ENCODE measurements around the gene ITGB1BP2. TPM values are rescaled to one million over a fixed set of nuclear protein-coding genes. Genes with fewer than 3 reads are reported as not detected.
"Not testable (repeated sequence)": the region's sequence is repeated elsewhere in the genome, so short reads cannot be mapped to it uniquely, and the experiment has no call there.

Gene ITGB1BP2
- total RNA-seq, 3 donors from 2014 or later = 1.0 to 1.6 TPM; not detected in 1

GRCh38 chrX:71304561-71304960 lies 3.0 kb downstream of the ITGB1BP2 start:
- intact Hi-C loops (cut with DNase I; ENCODE audit: low total_unique reads) = no loop called here
- Histone ChIP-seq H3K4me1 (no peaks in the 10 kb centered on the region), H3K27ac (no peak overlapping the region), H3K36me3 (no peaks in the 10 kb centered on the region), H3K9me3 (no peaks in the 10 kb centered on the region), H3K27me3 (peaks cover 0 to 14% of the 10 kb centered on the region in 2 donors), H3K4me3 (no peak overlapping the region)
- DNase-seq (ENCODE audit: low spot score in 2 of 2) = no peak
- TF ChIP-seq POLR2AphosphoS5 (IDR thresholded peaks at IDR 0.05) (no peak), CTCF (IDR thresholded peaks at IDR 0.05) (no peak), POLR2A (IDR thresholded peaks at IDR 0.05) (no peak)

DNA sequence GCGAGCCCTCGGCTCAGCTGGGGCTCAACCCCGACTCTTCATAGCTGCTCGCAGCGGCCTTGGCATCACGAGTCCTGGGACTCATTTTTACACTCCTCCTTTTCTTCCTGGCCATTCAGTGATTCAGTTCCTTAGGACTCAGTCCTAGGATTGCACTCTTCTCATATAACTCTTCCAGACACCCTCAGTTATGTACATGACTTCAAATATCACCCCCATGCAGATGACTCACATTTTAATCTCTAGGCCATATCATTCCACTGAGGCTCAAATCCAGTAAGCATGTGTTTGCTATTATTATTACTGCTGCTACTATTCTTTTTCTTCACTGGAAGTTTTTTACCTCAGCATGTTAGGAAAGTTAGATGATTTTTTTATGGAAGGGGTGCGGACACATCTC lies 14.4 kb downstream of the ITGB1BP2 start:
- no peaks in the 10 kb centered on the region for H3K36me3 ChIP-seq
- intact Hi-C loops (cut with DNase I; ENCODE audit: low total_unique reads) = no loop called here
- no peaks in the 10 kb centered on the region for H3K4me1 ChIP-seq
- no peak for TF ChIP-seq POLR2A (IDR thresholded peaks at IDR 0.05)
- TF ChIP-seq POLR2AphosphoS5 (IDR thresholded peaks at IDR 0.05) = no peak
- no peak for TF ChIP-seq CTCF (IDR thresholded peaks at IDR 0.05)
- no peaks in the 10 kb centered on the region for H3K27me3 ChIP-seq
- no peaks in the 10 kb centered on the region for H3K9me3 ChIP-seq
- no peak overlapping the region for H3K27ac ChIP-seq
- no peak for DNase-seq (ENCODE audit: low spot score in 2 of 2)
- no peak overlapping the region for H3K4me3 ChIP-seq

GRCh38 chrX:71316959-71317358 lies 15.4 kb downstream of the ITGB1BP2 start:
- H3K27me3 ChIP-seq; H3K9me3 ChIP-seq; H3K27ac ChIP-seq; H3K4me1 ChIP-seq; DNase-seq (ENCODE audit: low spot score in 2 of 2); H3K4me3 ChIP-seq; intact Hi-C loops (cut with DNase I; ENCODE audit: low total_unique reads); H3K36me3 ChIP-seq: not testable (repeated sequence)

DNA sequence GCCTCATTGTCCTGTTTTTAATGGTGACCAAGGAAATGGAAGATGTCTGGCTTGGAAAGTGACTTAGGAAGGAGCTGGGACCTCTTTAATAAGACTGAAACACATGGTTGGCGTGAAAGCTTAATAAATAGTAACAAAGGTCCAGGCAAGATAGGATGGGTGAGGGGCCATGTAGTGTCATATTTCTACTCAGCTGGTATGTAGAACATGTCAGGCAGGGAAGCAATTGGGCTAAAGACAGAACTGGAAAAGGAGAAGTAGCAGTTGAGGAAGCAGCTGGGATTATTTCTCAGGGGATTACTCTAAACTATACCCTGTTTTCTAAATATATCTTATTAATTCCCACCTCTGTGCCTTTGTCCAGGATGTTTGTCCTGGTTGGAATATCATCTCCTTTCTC lies 18.6 kb downstream of the ITGB1BP2 start:
- intact Hi-C loops (cut with DNase I; ENCODE audit: low total_unique reads) = no loop called here
- H3K9me3 ChIP-seq = no peaks in the 10 kb centered on the region
- H3K27me3 ChIP-seq = peaks cover 0 to 5% of the 10 kb centered on the region in 2 donors
- H3K36me3 ChIP-seq = no peaks in the 10 kb centered on the region
- H3K4me1 ChIP-seq = no peaks in the 10 kb centered on the region
- TF ChIP-seq POLR2A (IDR thresholded peaks at IDR 0.05) (no peak), CTCF (IDR thresholded peaks at IDR 0.05) (no peak), POLR2AphosphoS5 (IDR thresholded peaks at IDR 0.05) (no peak)
- H3K27ac ChIP-seq = no peak overlapping the region
- no peak for DNase-seq (ENCODE audit: low spot score in 2 of 2)
- H3K4me3 ChIP-seq = no peak overlapping the region

DNA sequence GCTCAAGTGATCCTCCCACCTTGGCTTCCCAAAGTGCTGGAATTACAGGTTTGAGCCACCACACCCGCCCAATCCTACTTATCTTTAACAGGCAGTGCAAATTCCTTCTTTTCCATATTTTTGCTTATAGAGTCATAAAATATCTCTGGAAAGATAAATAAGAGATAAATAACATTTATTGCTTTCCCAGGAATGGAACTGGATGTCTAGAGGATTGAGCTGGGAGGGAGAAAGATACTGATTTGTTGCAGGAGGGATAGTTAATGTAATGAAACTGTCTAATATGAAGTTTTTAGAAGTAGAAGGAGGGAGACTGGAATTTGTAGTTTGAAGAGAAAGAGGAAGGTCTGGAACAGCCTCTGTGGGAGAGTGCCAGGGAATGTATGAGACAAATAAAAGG lies 20.2 kb downstream of the ITGB1BP2 start:
- no peaks in the 10 kb centered on the region for H3K4me1 ChIP-seq
- peaks cover 9 to 11% of the 10 kb centered on the region in 2 donors for H3K9me3 ChIP-seq
- H3K4me3 ChIP-seq = no peak overlapping the region
- H3K27ac ChIP-seq = no peak overlapping the region
- intact Hi-C loops (cut with DNase I; ENCODE audit: low total_unique reads) = no loop called here
- no peaks in the 10 kb centered on the region for H3K36me3 ChIP-seq
- no peak for DNase-seq (ENCODE audit: low spot score in 2 of 2)
- peaks cover 0 to 5% of the 10 kb centered on the region in 2 donors for H3K27me3 ChIP-seq
- TF ChIP-seq POLR2A (IDR thresholded peaks at IDR 0.05) (no peak), POLR2AphosphoS5 (IDR thresholded peaks at IDR 0.05) (no peak), CTCF (IDR thresholded peaks at IDR 0.05) (no peak)

- H3K36me3 ChIP-seq; H3K27me3 ChIP-seq; H3K4me3 ChIP-seq; intact Hi-C loops (cut with DNase I; ENCODE audit: low total_unique reads); H3K27ac ChIP-seq; DNase-seq (ENCODE audit: low spot score in 2 of 2); H3K4me1 ChIP-seq: not testable (repeated sequence)
- H3K9me3 ChIP-seq = peaks cover 9 to 17% of the 10 kb centered on the region in 2 donors
Observed at GRCh38 chrX:71324452-71324851, 22.9 kb downstream of the ITGB1BP2 start.
